ENCODE measurements around the gene CENPT.

DNA sequence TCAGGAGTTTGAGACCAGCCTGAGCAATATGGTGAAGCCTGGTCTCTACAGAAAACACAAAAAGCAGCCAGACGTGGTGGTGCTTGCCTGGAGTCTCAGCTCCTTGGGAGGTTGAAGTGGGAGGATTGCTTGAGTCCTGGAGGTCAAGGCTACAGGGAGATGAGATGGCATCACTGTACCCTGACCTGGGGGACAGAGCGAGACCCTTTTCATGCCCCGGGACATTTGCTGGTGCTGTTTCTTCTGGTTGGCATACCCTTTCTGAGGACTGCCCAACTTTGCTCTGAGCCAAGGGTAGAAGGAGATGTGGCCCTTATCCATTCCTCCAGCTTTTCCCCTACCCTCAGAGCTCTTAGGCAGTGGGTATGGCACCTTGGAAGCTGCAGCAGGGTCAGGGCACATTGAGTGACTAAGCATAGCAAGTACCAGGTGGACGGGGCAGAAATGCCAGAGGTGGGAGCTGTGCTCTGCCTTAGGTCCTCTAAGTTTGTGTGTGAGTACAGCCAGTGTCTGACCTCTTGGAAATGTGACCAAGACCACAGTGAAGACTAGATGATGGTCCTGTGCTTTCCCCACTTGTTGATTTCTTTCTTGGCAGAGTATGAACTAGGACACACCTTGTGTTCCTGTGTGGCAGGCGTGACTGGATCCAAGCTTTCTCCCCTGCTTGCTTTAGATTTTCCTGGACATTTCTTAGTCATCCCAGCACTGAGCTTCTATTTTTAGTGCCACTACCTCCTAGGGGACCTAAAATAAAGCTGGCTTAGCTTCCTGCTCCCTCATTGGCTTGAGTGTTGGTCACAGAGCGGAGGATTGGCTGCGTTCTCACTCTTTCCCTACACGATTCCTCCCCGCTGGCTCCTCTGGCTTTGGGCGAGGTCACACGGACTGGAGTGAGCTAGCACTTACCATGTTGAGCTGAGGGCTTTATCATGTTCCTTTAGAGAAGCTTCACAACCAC, 15.4 kb upstream of the CENPT start:
- no peak for TF ChIP-seq SUZ12 (IDR thresholded peaks at IDR 0.05; ENCODE audit: extremely low read depth, insufficient read depth, insufficient read length)
- TF ChIP-seq ZNF274 (IDR thresholded peaks at IDR 0.05; ENCODE audit: low read depth, low read length): no peak
